HFF-Myc (cell line): Measurements from ENCODE around the gene CDH22.

Experiments used
- DNase-seq: peaks from one replicate; pipeline ENCODE4 v3.0.0-alpha.2; 2011; ENCODE audit warnings: low read depth; ENCODE audit errors: extremely low read depth
- H3K4me3 ChIP-seq: replicated peaks from 2 replicates; pipeline ENCODE4 v1.5.1; 2011; ENCODE audit warnings: low read depth, mild to moderate bottlenecking, control low read depth, low read length
- CTCF ChIP-seq: IDR thresholded peaks from 2 replicates; pipeline ENCODE4 v1.5.1; 2012; ENCODE audit warnings: mild to moderate bottlenecking, low read depth, low read length, control low read depth; ENCODE audit errors: missing control alignments

Gene CDH22

GRCh38 chr20:46333161-46333991, 25.1 kb upstream of the CDH22 start:
- TF ChIP-seq CTCF: no peak
- no peak for DNase-seq
- no peak overlapping the region for H3K4me3 ChIP-seq

- no peak overlapping the region for H3K4me3 ChIP-seq
- no peak for TF ChIP-seq CTCF
- no peak for DNase-seq
Measured at GRCh38 chr20:46332373-46333160, 24.3 kb upstream of the CDH22 start.

- no peak for TF ChIP-seq CTCF
- DNase-seq: no peak
- H3K4me3 ChIP-seq: no peak overlapping the region
Measured at GRCh38 chr20:46331611-46332361, 23.5 kb upstream of the CDH22 start.

GRCh38 chr20:46330831-46331371, 22.6 kb upstream of the CDH22 start:
- TF ChIP-seq CTCF: no peak
- no peak for DNase-seq
- H3K4me3 ChIP-seq: no peak overlapping the region

GRCh38 chr20:46330072-46330763, 21.9 kb upstream of the CDH22 start:
- TF ChIP-seq CTCF: no peak
- H3K4me3 ChIP-seq: no peak overlapping the region
- no peak for DNase-seq
